GM12878 (cell line): ENCODE data around the gene VAMP3. TPM values are rescaled to one million over a fixed set of nuclear protein-coding genes. Genes with fewer than 3 reads are reported as not detected.

Experiments used
- ATAC-seq: fragments of 200-7000 bp; cut with Tn5 transposase; 3 replicates; pipeline ENCODE4 v1.9.1; 2020; ENCODE audit warnings: mild to moderate bottlenecking, moderate library complexity
- BruUV-seq: library from RNA; stranded (reverse); fragments of 400-500 nt; replicated peaks from 2 replicates; lab custom pipeline; 2021; lab: Mats Ljungman, UMichigan
- CTCF ChIA-PET: fragments of 300-600 bp; sonication (Branson Sonifier 250); formaldehyde crosslinking; extraction: SDS; loops from one replicate; lab custom pipeline; 2021; ENCODE audit warnings: inconsistent platforms; lab: Yijun Ruan, JAX
- POLR2A ChIA-PET: fragments of 350-600 bp; formaldehyde crosslinking; extraction: SDS; loops from one replicate; lab custom pipeline; 2021; ENCODE audit warnings: inconsistent platforms; lab: Charles Lee
- RAD21 ChIA-PET: fragments of 300-600 bp; sonication (Branson Sonifier 250); formaldehyde crosslinking; loops from one replicate; lab custom pipeline; 2023; ENCODE audit warnings: antibody characterized with exemption; ENCODE audit not compliant: unreplicated experiment; lab: Charles Lee
- SMC1A ChIA-PET: fragments of 300-600 bp; sonication (Branson Sonifier 250); formaldehyde crosslinking; loops from one replicate; lab custom pipeline; 2023; ENCODE audit not compliant: unreplicated experiment, uncharacterized antibody; lab: Charles Lee
- DNase-seq: peaks from one replicate; pipeline ENCODE4 v3.0.0-alpha.2; 2011; ENCODE audit warnings: low read depth, low spot score
- FAIRE-seq: peaks from 3 replicates; lab custom pipeline; 2011; peaks lifted over from hg19 to GRCh38; lab: Jason Lieb, UNC
- H2AFZ ChIP-seq: 2 replicates; pipeline ENCODE4 v1.6.0; 2011; ENCODE audit warnings: low read depth, low read length, control low read depth; ENCODE audit not compliant: control insufficient read depth
- H3K27ac ChIP-seq: 2 replicates; pipeline ENCODE4 v1.5.1; 2011; ENCODE audit warnings: control low read depth; ENCODE audit not compliant: control insufficient read depth, insufficient read depth
- H3K27me3 ChIP-seq, 2 experiments: replicated peaks in 1 of 2; 2 replicates each; pipeline versions ENCODE4 v1.6.0 to v1.6.1; 2011; ENCODE audit warnings: low read length in 1 of 2; ENCODE audit not compliant: control insufficient read depth in 2 of 2, insufficient read depth in 2 of 2
- H3K36me3 ChIP-seq, 2 experiments: 2 replicates each; pipeline ENCODE4 v1.5.1; 2011; ENCODE audit warnings: low read length in 1 of 2; ENCODE audit not compliant: control insufficient read depth in 2 of 2, insufficient read depth in 2 of 2
- H3K4me1 ChIP-seq: 2 replicates; pipeline ENCODE4 v1.6.1; 2011; ENCODE audit warnings: mild to moderate bottlenecking, low read length, moderate library complexity, mixed read lengths; ENCODE audit not compliant: control insufficient read depth, insufficient read depth
- H3K4me2 ChIP-seq: 2 replicates; pipeline ENCODE4 v1.6.0; 2011; ENCODE audit warnings: control low read depth; ENCODE audit not compliant: control insufficient read depth, insufficient read depth
- H3K4me3 ChIP-seq: fragments of 200-600 bp; sonication (generic); 2 replicates; pipeline ENCODE4 v1.5.1; 2016
- H3K79me2 ChIP-seq: 2 replicates; pipeline ENCODE4 v1.6.0; 2011; ENCODE audit warnings: low read length; ENCODE audit not compliant: control insufficient read depth, insufficient read depth
- H3K9ac ChIP-seq: 2 replicates; pipeline ENCODE4 v1.8.0; 2011; ENCODE audit warnings: low read length, control low read depth, mixed read lengths; ENCODE audit not compliant: control insufficient read depth, insufficient read depth
- H3K9me3 ChIP-seq: replicated peaks from 3 replicates; pipeline ENCODE4 v1.5.1; 2011; ENCODE audit warnings: mild to moderate bottlenecking, low read length; ENCODE audit not compliant: control insufficient read depth, insufficient read depth
- H4K20me1 ChIP-seq: 2 replicates; pipeline ENCODE4 v1.6.0; 2011; ENCODE audit not compliant: control insufficient read depth, insufficient read depth
- CEBPB ChIP-seq, 2 experiments: fragments of 150-350 bp in 1 of 2; IDR thresholded peaks; 2 replicates each; pipeline ENCODE4 v1.6.1; 2012 to 2014; ENCODE audit warnings: low read depth in 2 of 2, low read length in 2 of 2, borderline replicate concordance in 1 of 2, inconsistent platforms in 1 of 2
- CHD2 ChIP-seq: IDR thresholded peaks from 2 replicates; pipeline ENCODE4 v1.6.1; 2011; ENCODE audit warnings: low read depth, low read length, improper control_type of control experiment, borderline replicate concordance
- GATAD2B ChIP-seq: fragments of 450-650 bp; conservative IDR thresholded peaks from 2 replicates; pipeline ENCODE4 v1.6.1; 2017; ENCODE audit warnings: low read depth, mild to moderate bottlenecking, moderate library complexity
- IRF3 ChIP-seq: fragments of 450-650 bp; IDR thresholded peaks from 2 replicates; pipeline ENCODE4 v1.6.1; 2014; ENCODE audit warnings: mild to moderate bottlenecking
- MEF2B ChIP-seq: fragments of 450-650 bp; IDR thresholded peaks from 2 replicates; pipeline ENCODE4 v1.6.1; 2018; ENCODE audit warnings: mild to moderate bottlenecking, moderate library complexity; ENCODE audit not compliant: partially characterized antibody, poor library complexity, severe bottlenecking
- MTA2 ChIP-seq: fragments of 450-650 bp; IDR thresholded peaks from 2 replicates; pipeline ENCODE4 v1.6.1; 2016; ENCODE audit warnings: low read depth, mild to moderate bottlenecking, moderate library complexity
- NFIC ChIP-seq: IDR thresholded peaks from 2 replicates; pipeline ENCODE4 v1.6.1; 2012; ENCODE audit warnings: low read depth, mild to moderate bottlenecking, inconsistent platforms, low read length, moderate library complexity
- SREBF2 ChIP-seq: IDR thresholded peaks from 2 replicates; pipeline ENCODE4 v1.6.1; 2012; ENCODE audit warnings: mild to moderate bottlenecking, low read length
- YBX1 ChIP-seq: fragments of 450-650 bp; IDR thresholded peaks from 2 replicates; pipeline ENCODE4 v1.6.1; 2016; ENCODE audit warnings: antibody characterized with exemption
- ZBTB11 ChIP-seq: fragments of 450-650 bp; formaldehyde crosslinking; IDR thresholded peaks from 2 replicates; pipeline ENCODE4 v1.5.0; 2022; ENCODE audit warnings: mild to moderate bottlenecking, missing genetic modification characterization
- ZBTB33 ChIP-seq: fragments of 450-650 bp; IDR thresholded peaks from 2 replicates; pipeline ENCODE4 v1.6.1; 2017; ENCODE audit warnings: mild to moderate bottlenecking
- ZNF622 ChIP-seq: fragments of 450-650 bp; IDR thresholded peaks from 2 replicates; pipeline ENCODE4 v1.6.1; 2017; ENCODE audit warnings: mild to moderate bottlenecking, inconsistent platforms
- WGBS: methylation state at CpG from one replicate; pipeline ENCODE4 v1.1.6; 2016; ENCODE audit warnings: low lambda C conversion rate; ENCODE audit not compliant: insufficient replicate concordance, insufficient coverage; ENCODE audit errors: missing lambda C conversion rate; 5-methylcytosine and 5-hydroxymethylcytosine counted together
- in situ Hi-C: fragments of 300-500 bp; cut with MboI; formaldehyde crosslinking; loops from 9 replicates; pipeline ENCODE4 v1.14.3; 2018; ENCODE audit warnings: mixed read lengths
- intact Hi-C: fragments of 100-400 bp; cut with micrococcal nuclease; formaldehyde crosslinking; loops from one replicate; pipeline ENCODE4 v1.14.2; 2022; ENCODE audit not compliant: unreplicated experiment
- polyA plus RNA-seq, 11 experiments: library from polyadenylated mRNA; depleted of rRNA in 4 of 11; unstranded in 6 of 11; stranded (reverse) in 5 of 11; fragments of >200 nt; fragmentation: Nextera tagmentation in 4 of 11; fragmentation: Illumina TruSeq in 1 of 11; extraction: Ambion mirVana in 4 of 11; extraction: Trizol in 1 of 11; gene quantifications; 1 replicate in 1 of 11; 2 replicates in 10 of 11; pipeline versions ENCODE4 v1.2.1 to v1.2.3, GENCODE V29; 2011 to 2016; ENCODE audit warnings: inconsistent platforms in 2 of 11, missing spikeins in 2 of 11, low read depth in 1 of 11
- total RNA-seq, 4 experiments: library from RNA; depleted of rRNA in 3 of 4; stranded (reverse); fragments of >200 nt in 3 of 4; fragmentation: Illumina TruSeq in 1 of 4; extraction: Trizol in 1 of 4; gene quantifications; 2 replicates each; pipeline versions ENCODE4 v1.2.1 to v1.2.3, GENCODE V29; 2013 to 2021

Gene VAMP3
- total and polyA plus RNA-seq, 10 of the 15 experiments (the other 5 are each of a cell fraction or from before 2014, with no cell fraction given): 4.8 to 24.9 (median 9.7) TPM

GRCh38 chr1:7738044-7738443 lies 33.1 kb upstream of the VAMP3 start:
- DNase-seq (no peak), ATAC-seq (no peak), FAIRE-seq (no peak)
- Histone ChIP-seq H3K9me3 (no peaks in the 10 kb centered on the region), H3K9ac (no peak overlapping the region), H3K4me1 (no peaks in the 10 kb centered on the region), H4K20me1 (no peaks in the 10 kb centered on the region), H3K27me3 (no peaks in the 10 kb centered on the region; a peak in 1 of 4 replicates), H2AFZ (no peak overlapping the region), H3K36me3 (no peaks in the 10 kb centered on the region), H3K4me2 (no peak overlapping the region), H3K27ac (no peak overlapping the region), H3K4me3 (no peak overlapping the region), H3K79me2 (no peaks in the 10 kb centered on the region)
- in situ Hi-C loops (no loop called here), intact Hi-C loops (no loop called here)
- ChIA-PET RAD21 (no interaction called here), CTCF (interaction anchor here (1.3 kb wide), 1 partner anchor 15 kb away, joined by 3 read pairs; no protein-coding TSS in a partner anchor), SMC1A (no interaction called here), POLR2A (no interaction called here)
- WGBS: 16% methylated on average over 6 of the region's 6 CpGs
- no TSS peak for BruUV-seq
- no peak for TF ChIP-seq YBX1
- TF ChIP-seq NFIC: no peak
- TF ChIP-seq CHD2: no peak
- TF ChIP-seq SREBF2: no peak
- TF ChIP-seq CEBPB (IDR thresholded peaks at IDR 0.05; ENCODE audit: borderline replicate concordance in 1 of 2, low read depth in 2 of 2, low read length in 2 of 2): no peak
- no peak for TF ChIP-seq GATAD2B
- TF ChIP-seq MEF2B: no peak
- no peak for TF ChIP-seq ZBTB11 (CRISPR knock-in tag)
- TF ChIP-seq MTA2: no peak
- TF ChIP-seq ZNF622: no peak
- TF ChIP-seq IRF3: no peak
- TF ChIP-seq ZBTB33: no peak
